Astrocyte of the spinal cord (primary cell): ENCODE data around the gene TARM1.
"Not testable (repeated sequence)": the region's sequence is repeated elsewhere in the genome, so short reads cannot be mapped to it uniquely, and the experiment has no call there.

Experiments used
- DNase-seq: peaks from one replicate; pipeline ENCODE4 v3.0.0; 2011; ENCODE audit warnings: low read depth, low spot score
- H3K4me3 ChIP-seq: 2 replicates; pipeline ENCODE4 v1.5.1; 2011; ENCODE audit warnings: low read depth, mild to moderate bottlenecking, low read length, moderate library complexity
- in situ Hi-C: cut with HindIII; loops from 2 replicates; pipeline ENCODE4 v1.10.0; 2017; ENCODE audit warnings: low sequenced_read_pairs
- TF ChIP-seq, protein P1 (sequence below): IDR thresholded peaks from 2 replicates; pipeline ENCODE4 v1.5.1; 2012; ENCODE audit warnings: low read depth, mild to moderate bottlenecking, low read length, inconsistent platforms

TARM1 gene

DNA sequence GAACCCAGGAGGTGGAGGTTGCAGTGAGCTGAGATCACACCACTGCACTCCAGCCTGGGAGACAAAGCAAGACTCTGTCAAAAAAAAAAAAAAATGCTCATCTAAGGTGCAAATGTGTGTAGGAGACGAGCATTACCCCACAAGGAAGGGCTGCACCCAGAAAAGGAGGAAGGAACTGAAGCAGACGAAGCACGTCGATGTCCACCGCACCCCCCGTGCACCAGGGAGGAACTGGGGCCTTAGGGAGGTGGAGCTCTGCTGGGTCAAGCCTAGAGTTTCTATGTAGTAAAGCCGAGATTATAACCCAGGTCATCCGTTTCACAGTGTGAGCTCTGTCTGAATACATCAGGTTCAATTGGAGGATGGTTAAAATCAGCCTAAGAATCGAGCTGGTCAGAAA, 18.5 kb downstream of the TARM1 start:
- no peak for DNase-seq
- in situ Hi-C loops = no loop called here
- H3K4me3 ChIP-seq = no peak overlapping the region
- TF ChIP-seq, protein P1, sequence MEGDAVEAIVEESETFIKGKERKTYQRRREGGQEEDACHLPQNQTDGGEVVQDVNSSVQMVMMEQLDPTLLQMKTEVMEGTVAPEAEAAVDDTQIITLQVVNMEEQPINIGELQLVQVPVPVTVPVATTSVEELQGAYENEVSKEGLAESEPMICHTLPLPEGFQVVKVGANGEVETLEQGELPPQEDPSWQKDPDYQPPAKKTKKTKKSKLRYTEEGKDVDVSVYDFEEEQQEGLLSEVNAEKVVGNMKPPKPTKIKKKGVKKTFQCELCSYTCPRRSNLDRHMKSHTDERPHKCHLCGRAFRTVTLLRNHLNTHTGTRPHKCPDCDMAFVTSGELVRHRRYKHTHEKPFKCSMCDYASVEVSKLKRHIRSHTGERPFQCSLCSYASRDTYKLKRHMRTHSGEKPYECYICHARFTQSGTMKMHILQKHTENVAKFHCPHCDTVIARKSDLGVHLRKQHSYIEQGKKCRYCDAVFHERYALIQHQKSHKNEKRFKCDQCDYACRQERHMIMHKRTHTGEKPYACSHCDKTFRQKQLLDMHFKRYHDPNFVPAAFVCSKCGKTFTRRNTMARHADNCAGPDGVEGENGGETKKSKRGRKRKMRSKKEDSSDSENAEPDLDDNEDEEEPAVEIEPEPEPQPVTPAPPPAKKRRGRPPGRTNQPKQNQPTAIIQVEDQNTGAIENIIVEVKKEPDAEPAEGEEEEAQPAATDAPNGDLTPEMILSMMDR = no peak

DNA sequence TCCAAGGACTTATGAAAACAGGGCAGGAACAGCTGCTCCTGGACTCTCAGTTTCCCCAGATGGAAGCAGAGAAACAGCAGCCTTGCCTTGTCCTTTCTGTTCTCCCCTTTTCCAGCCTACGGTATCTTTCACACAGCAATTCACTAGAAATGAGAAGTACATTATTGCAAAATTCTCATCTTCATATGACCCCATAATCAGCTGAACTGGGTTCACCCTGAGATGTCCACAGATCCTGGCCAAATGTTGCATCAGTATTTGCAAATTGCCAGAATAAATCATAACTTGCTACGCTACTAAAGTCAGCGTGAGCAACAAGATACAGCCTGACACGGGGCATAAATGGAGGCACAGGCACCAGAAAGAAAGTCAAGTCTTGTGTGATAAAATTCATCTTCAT, 33.5 kb downstream of the TARM1 start:
- in situ Hi-C loops = no loop called here
- no peak overlapping the region for H3K4me3 ChIP-seq
- TF ChIP-seq, protein P1 = no peak
- DNase-seq = no peak

DNA sequence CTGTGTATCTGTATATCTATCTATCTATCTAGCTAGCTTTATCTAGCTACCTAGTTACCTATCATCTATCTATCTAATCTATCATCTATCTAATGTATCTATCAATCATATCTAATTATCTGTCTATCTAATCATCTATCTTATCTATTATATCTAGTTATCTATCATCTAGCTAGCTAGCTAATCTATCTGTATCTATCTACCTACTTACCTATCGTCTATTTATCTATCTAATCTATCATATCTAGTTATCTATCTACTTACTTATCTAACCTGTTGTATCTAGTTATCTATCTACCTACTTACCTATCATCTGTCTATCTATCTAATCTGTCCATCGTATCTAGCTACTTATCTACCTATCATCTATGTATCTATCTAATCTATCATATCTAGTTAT, 35.4 kb downstream of the TARM1 start:
- in situ Hi-C loops = no loop called here
- no peak for DNase-seq
- TF ChIP-seq, protein P1 = no peak
- H3K4me3 ChIP-seq = no peak overlapping the region

DNA sequence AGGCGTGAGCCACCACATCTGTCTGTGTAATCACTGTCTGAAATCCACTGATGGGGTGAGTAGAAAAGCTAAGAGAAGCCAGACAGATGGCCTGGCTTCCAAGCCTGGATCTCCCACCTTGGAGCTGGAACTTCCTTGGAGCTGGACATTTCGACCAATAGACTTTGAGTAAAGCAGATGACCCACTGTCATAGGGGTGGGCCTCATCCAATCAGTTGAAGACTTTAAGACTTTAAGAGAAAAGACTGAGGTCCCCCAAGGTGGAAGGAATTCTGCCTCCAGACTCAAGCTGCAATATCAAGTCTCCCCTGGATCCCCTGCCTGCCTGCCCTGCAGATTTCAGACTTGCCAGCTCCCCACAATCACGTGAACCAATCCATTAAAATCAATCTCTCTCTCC, 38.2 kb downstream of the TARM1 start:
- no peak for DNase-seq
- in situ Hi-C loops = no loop called here

DNA sequence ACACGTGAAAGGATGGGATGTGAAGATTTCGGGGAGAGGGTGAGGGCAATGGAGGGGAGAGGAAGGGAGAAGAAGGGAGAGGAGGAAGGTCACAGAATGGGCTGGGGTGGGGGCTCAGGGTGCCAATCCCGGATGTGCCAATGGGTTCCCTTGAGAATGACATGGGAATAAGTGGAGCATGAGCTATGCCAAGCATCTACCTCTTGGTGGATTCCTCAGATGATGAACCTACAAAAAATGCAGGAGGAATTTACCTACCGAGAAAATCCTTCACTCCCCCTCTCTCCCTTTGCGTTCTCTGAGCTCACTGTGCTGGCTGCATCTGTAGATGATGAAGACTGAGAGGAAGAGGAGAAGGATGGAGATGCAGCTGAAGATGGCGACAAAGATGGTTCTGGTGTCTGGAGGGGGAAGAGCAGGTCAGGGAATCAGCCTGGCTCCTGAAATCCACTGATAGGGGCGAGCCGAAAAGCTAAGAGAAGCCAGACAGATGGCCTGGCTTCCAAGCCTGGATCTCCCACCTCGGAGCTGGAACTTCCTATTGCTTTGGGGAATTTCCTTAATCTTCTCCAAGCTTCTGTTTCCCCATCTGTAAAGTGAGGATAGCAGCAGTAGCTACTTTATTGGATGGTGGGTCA, 39.1 kb downstream of the TARM1 start:
- TF ChIP-seq, protein P1 = no peak
- DNase-seq = no peak
- H3K4me3 ChIP-seq = no peak overlapping the region
- in situ Hi-C loops = no loop called here

More for the DNA sequence above, 38.2 kb downstream of the TARM1 start:
- TF ChIP-seq, protein P1 = no peak
- no peak overlapping the region for H3K4me3 ChIP-seq

DNA sequence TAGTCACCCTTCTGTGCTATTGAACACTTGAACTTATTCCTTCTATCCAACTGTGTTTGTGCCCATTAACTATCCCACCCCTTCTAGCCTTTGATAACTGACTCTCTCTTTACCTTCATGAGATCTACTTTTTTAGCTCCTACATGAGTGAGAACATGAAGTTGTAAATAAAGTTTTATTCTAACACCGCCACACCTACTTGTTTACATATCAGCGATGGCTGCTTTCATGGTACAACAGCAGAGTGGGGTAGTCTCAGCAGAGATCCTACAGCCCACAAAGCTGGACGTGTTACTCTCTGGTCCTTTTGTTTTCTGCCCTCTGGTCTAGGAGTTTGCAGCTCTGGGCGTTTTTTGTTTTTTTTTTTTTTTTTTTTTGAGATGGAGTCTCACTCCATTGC, 41.2 kb downstream of the TARM1 start:
- no peak for DNase-seq
- TF ChIP-seq, protein P1 = no peak
- in situ Hi-C loops = no loop called here
- H3K4me3 ChIP-seq = no peak overlapping the region

DNA sequence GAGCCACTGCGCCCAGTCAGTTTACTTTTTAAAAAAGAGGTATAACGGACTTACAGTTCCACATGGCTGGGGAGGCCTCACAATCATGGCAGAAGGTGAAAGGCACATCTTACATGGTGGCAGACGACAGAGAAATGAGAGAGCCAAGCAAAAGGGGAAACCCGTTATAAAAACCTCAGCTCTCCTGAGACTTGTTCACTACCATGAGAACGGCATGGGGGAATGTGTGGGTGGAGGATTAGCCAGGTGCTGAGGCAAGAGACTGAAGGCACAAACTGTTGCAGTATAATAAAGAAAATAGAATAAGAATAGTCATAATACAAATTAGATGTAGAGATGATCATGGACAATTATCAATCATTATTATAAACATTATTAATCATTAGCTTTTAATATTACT, 44.6 kb downstream of the TARM1 start:
- H3K4me3 ChIP-seq, DNase-seq, in situ Hi-C loops: not testable (repeated sequence)
